ENCODE measurements around the gene SPATA19.

SPATA19 gene

GRCh38 chr11:133827556-133827955 is 17.8 kb downstream of the SPATA19 start (continued):
- TF ChIP-seq GFI1B (tag by site-specific recombination; IDR thresholded peaks at IDR 0.05) (no peak), ZNF266 (tag by site-specific recombination; IDR thresholded peaks at IDR 0.05; ENCODE audit: low read depth) (no peak), ZNF747 (tag by site-specific recombination; IDR thresholded peaks at IDR 0.05) (no peak), ZNF114 (tag by site-specific recombination; IDR thresholded peaks at IDR 0.05) (no peak), ZXDB (tag by site-specific recombination; IDR thresholded peaks at IDR 0.05) (no peak), ZNF155 (tag by site-specific recombination; IDR thresholded peaks at IDR 0.05) (no peak), ZNF112 (tag by site-specific recombination; IDR thresholded peaks at IDR 0.05) (no peak), ZNF629 (tag by site-specific recombination; IDR thresholded peaks at IDR 0.05) (no peak), ZNF280C (tag by site-specific recombination; IDR thresholded peaks at IDR 0.05) (no peak), HOXD13 (CRISPR knock-in tag; IDR thresholded peaks at IDR 0.05; ENCODE audit: borderline replicate concordance) (no peak), PBX3 (CRISPR knock-in tag; IDR thresholded peaks at IDR 0.05) (no peak), BCL6B (tag by site-specific recombination; IDR thresholded peaks at IDR 0.05) (no peak)

- CTCF ChIA-PET = interaction anchor here (0.9 to 1.2 kb wide), 2 partner anchors 13 to 692 kb away, joined by 3 read pairs; no protein-coding TSS in a partner anchor
- POLR2A ChIA-PET = no interaction called here
- H3K4me3 ChIP-seq (ENCODE audit: low read depth, low read length) = no peak overlapping the region
- no peaks in the 10 kb centered on the region for H3K36me3 ChIP-seq (ENCODE audit: control insufficient read depth in 2 of 2, insufficient read depth in 1 of 2, low read length in 2 of 2)
- H3K9me3 ChIP-seq (ENCODE audit: control insufficient read depth, insufficient read depth, low read depth, low read length) = no peaks in the 10 kb centered on the region
- no peaks in the 10 kb centered on the region for H3K4me1 ChIP-seq (ENCODE audit: control insufficient read depth, insufficient read depth, low read length)
- no peak overlapping the region for H3K27ac ChIP-seq (ENCODE audit: extremely low read depth, low read depth, low read length)
- no peak for TF ChIP-seq PRDM2 (tag by site-specific recombination; IDR thresholded peaks at IDR 0.05; ENCODE audit: borderline replicate concordance)
- no peak for TF ChIP-seq ZNF830 (tag by site-specific recombination; IDR thresholded peaks at IDR 0.05; ENCODE audit: low read depth)
- TF ChIP-seq REPIN1 (tag by site-specific recombination; IDR thresholded peaks at IDR 0.05; ENCODE audit: low read depth) = no peak
- no peak for TF ChIP-seq YY2 (tag by site-specific recombination; IDR thresholded peaks at IDR 0.05)
- no peak for TF ChIP-seq ZNF302 (tag by site-specific recombination; IDR thresholded peaks at IDR 0.05; ENCODE audit: low read depth)
- TF ChIP-seq ZNF140 (tag by site-specific recombination; IDR thresholded peaks at IDR 0.05) = no peak
- no peak for TF ChIP-seq ZNF518A (tag by site-specific recombination; conservative IDR thresholded peaks at IDR 0.05; ENCODE audit: low read depth)
- no peak for TF ChIP-seq ZNF548 (tag by site-specific recombination; IDR thresholded peaks at IDR 0.05)
- no peak for TF ChIP-seq SETDB1 (IDR thresholded peaks at IDR 0.05; ENCODE audit: insufficient read length, low read length)
- no peak for TF ChIP-seq ZNF133 (tag by site-specific recombination; IDR thresholded peaks at IDR 0.05)
Measured at GRCh38 chr11:133826866-133827265, 18.4 kb downstream of the SPATA19 start.

Data from HEK293 (cell line).